Measurements from ENCODE around the gene DPP6. TPM values are rescaled to one million over a fixed set of nuclear protein-coding genes. Genes with fewer than 3 reads are reported as not detected.

DPP6 gene
- total RNA-seq, 1 experiment from 2014 or later = not detected

DNA sequence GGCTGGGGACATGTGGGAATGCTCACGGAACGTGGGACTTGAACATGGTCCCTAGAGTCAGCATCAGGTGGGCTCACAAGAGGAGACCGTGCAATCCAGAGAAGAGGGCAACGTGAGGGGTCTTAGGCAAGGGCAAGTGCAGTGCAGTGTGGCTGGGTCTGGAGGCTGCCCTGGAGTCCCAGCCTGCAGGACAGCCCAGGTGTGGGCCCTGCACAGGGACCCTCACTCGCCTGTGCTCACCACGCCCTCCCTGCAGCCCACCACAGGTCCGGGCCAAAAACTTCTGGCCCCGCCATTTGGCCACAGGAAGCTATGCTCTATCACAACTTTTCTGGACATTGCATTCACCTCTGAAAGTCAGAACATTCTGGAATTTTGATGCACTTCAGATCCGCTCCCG lies 817.2 kb downstream of the DPP6 start:
- CTCF ChIA-PET = no interaction called here
- intact Hi-C loops (cut with micrococcal nuclease; ENCODE audit: unreplicated experiment) (no loop called here), in situ Hi-C loops (cut with HindIII; ENCODE audit: low pct_unique_long_range_greater_than_20kb, low sequenced_read_pairs) (no loop called here)
- no peak overlapping the region for H3K4me3 ChIP-seq (ENCODE audit: low read depth in 2 of 2, low read length in 2 of 2)
- H3K27ac ChIP-seq (ENCODE audit: low read length) = no peak overlapping the region
- DNase-seq (ENCODE audit: low read depth, low spot score) (no peak), ATAC-seq (no peak)
- no peaks in the 10 kb centered on the region for H3K4me1 ChIP-seq (ENCODE audit: control insufficient read depth, insufficient read depth, low read length)
- peaks cover 11% of the 10 kb centered on the region for H3K27me3 ChIP-seq (ENCODE audit: control insufficient read depth, insufficient read depth, low read length)
- POLR2A ChIA-PET = no interaction called here
- no TSS peak for BruUV-seq (replicated peaks)
- H3K36me3 ChIP-seq (ENCODE audit: control insufficient read depth, insufficient read depth, low read length) = no peaks in the 10 kb centered on the region
- TF ChIP-seq TCF7L2 (IDR thresholded peaks at IDR 0.05; ENCODE audit: low read depth, low read length) (no peak), SIN3A (IDR thresholded peaks at IDR 0.05; ENCODE audit: borderline replicate concordance, insufficient read depth, low read depth, low read length) (no peak), POLR2AphosphoS5 (IDR thresholded peaks at IDR 0.05; ENCODE audit: low read depth, low read length) (no peak)
- TF ChIP-seq, protein P1, sequence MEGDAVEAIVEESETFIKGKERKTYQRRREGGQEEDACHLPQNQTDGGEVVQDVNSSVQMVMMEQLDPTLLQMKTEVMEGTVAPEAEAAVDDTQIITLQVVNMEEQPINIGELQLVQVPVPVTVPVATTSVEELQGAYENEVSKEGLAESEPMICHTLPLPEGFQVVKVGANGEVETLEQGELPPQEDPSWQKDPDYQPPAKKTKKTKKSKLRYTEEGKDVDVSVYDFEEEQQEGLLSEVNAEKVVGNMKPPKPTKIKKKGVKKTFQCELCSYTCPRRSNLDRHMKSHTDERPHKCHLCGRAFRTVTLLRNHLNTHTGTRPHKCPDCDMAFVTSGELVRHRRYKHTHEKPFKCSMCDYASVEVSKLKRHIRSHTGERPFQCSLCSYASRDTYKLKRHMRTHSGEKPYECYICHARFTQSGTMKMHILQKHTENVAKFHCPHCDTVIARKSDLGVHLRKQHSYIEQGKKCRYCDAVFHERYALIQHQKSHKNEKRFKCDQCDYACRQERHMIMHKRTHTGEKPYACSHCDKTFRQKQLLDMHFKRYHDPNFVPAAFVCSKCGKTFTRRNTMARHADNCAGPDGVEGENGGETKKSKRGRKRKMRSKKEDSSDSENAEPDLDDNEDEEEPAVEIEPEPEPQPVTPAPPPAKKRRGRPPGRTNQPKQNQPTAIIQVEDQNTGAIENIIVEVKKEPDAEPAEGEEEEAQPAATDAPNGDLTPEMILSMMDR (IDR thresholded peaks at IDR 0.05) = no peak
- TF ChIP-seq, protein P2, sequence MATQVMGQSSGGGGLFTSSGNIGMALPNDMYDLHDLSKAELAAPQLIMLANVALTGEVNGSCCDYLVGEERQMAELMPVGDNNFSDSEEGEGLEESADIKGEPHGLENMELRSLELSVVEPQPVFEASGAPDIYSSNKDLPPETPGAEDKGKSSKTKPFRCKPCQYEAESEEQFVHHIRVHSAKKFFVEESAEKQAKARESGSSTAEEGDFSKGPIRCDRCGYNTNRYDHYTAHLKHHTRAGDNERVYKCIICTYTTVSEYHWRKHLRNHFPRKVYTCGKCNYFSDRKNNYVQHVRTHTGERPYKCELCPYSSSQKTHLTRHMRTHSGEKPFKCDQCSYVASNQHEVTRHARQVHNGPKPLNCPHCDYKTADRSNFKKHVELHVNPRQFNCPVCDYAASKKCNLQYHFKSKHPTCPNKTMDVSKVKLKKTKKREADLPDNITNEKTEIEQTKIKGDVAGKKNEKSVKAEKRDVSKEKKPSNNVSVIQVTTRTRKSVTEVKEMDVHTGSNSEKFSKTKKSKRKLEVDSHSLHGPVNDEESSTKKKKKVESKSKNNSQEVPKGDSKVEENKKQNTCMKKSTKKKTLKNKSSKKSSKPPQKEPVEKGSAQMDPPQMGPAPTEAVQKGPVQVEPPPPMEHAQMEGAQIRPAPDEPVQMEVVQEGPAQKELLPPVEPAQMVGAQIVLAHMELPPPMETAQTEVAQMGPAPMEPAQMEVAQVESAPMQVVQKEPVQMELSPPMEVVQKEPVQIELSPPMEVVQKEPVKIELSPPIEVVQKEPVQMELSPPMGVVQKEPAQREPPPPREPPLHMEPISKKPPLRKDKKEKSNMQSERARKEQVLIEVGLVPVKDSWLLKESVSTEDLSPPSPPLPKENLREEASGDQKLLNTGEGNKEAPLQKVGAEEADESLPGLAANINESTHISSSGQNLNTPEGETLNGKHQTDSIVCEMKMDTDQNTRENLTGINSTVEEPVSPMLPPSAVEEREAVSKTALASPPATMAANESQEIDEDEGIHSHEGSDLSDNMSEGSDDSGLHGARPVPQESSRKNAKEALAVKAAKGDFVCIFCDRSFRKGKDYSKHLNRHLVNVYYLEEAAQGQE (IDR thresholded peaks at IDR 0.05; ENCODE audit: insufficient read depth in 1 of 2, low read depth in 2 of 2, low read length in 1 of 2) = no peak
- no peaks in the 10 kb centered on the region for H3K9me3 ChIP-seq (ENCODE audit: control insufficient read depth, insufficient read depth, low read depth, low read length)

DNA sequence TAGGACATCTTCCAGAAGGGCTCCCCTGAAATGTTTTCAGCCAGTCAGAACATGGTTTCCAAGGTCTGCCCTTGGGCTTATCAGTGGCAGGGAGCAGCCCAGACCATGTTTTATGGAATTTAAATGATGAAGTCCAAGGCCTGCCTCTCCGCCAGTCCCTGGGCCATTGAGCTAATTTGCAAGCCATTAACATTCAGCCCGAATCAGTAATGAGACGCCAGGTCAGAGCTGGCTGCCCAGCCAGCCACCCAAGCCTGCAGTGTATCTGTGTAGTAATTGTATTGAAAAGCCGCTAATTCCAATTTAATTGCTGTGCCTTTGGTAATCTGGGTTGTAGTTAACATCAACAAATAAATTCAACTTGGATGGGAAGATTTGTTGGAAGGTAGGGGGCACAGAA lies 819.3 kb downstream of the DPP6 start:
- H3K4me1 ChIP-seq (ENCODE audit: control insufficient read depth, insufficient read depth, low read length) = no peaks in the 10 kb centered on the region
- BruUV-seq (replicated peaks) = no TSS peak
- H3K27me3 ChIP-seq (ENCODE audit: control insufficient read depth, insufficient read depth, low read length) = peaks cover 7% of the 10 kb centered on the region
- ATAC-seq (no peak), DNase-seq (ENCODE audit: low read depth, low spot score) (no peak)
- no peaks in the 10 kb centered on the region for H3K9me3 ChIP-seq (ENCODE audit: control insufficient read depth, insufficient read depth, low read depth, low read length)
- TF ChIP-seq SIN3A (IDR thresholded peaks at IDR 0.05; ENCODE audit: borderline replicate concordance, insufficient read depth, low read depth, low read length) (no peak), TCF7L2 (IDR thresholded peaks at IDR 0.05; ENCODE audit: low read depth, low read length) (no peak), POLR2AphosphoS5 (IDR thresholded peaks at IDR 0.05; ENCODE audit: low read depth, low read length) (no peak)
- TF ChIP-seq, protein P1 (IDR thresholded peaks at IDR 0.05) = no peak
- TF ChIP-seq, protein P2 (IDR thresholded peaks at IDR 0.05; ENCODE audit: insufficient read depth in 1 of 2, low read depth in 2 of 2, low read length in 1 of 2) = no peak
- no peak overlapping the region for H3K27ac ChIP-seq (ENCODE audit: low read length)
- in situ Hi-C loops (cut with HindIII; ENCODE audit: low pct_unique_long_range_greater_than_20kb, low sequenced_read_pairs) (no loop called here), intact Hi-C loops (cut with micrococcal nuclease; ENCODE audit: unreplicated experiment) (no loop called here)
- ChIA-PET POLR2A (no interaction called here), CTCF (no interaction called here)
- no peaks in the 10 kb centered on the region for H3K36me3 ChIP-seq (ENCODE audit: control insufficient read depth, insufficient read depth, low read length)
- no peak overlapping the region for H3K4me3 ChIP-seq (ENCODE audit: low read depth in 2 of 2, low read length in 2 of 2)

Data from Panc1 (cell line).